ENCODE data around the gene IRX4.

Gene IRX4

DNA sequence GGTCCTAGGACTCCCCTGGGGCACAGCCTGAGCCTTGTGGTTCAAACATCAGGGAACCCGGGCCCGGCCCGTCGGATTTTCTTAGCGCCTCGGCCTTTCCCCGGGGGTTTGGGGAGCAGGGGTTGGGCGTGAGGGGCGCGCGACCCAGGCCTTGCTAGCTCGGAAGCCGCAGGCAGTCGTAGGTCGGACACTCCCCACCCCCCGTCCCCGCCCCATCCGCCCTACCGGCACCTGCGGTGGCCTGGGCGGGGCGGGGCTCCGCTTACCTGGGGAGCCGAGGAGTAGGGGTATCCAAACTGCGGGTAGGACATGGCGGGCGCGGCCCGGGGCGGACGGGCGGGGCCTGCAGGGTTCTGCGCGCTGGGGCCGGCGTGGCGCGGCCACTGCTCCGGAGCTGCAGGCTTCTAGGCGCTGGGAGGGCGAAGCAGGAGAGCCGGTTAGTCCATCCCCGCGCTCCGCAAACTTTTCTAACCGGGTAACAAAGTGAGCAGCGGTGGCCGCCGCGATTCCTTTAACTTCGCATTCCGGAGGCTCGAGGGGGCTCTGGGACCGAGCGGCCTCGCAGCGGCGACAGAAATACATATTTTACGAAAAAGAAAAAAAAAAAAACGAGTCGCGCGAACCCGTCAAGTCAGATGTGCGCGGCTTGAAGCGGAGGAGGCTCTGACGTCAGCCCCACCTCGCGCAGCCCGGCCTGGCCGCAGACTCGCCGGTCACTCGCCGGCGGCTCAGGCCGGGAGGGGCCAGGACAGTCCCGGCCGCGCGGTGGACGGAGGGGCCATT, at the start of gene IRX4:
Gene IRX4, minus strand, starts transcription at position 589 of the 783 bp plus-strand sequence. Its CDS starts 278 bp downstream, at position 311.
- DNase-seq = no peak

GRCh38 chr5:1931604-1932231, 49.0 kb upstream of the IRX4 start:
- no peak for DNase-seq

- DNase-seq = no peak
These were observed 48.3 kb upstream of the IRX4 start for GRCh38 chr5:1930880-1931603.

GRCh38 chr5:1930501-1930879, 47.8 kb upstream of the IRX4 start:
- no peak for DNase-seq

- DNase-seq = no peak
These were observed 46.6 kb upstream of the IRX4 start for GRCh38 chr5:1929108-1929991.

DNA sequence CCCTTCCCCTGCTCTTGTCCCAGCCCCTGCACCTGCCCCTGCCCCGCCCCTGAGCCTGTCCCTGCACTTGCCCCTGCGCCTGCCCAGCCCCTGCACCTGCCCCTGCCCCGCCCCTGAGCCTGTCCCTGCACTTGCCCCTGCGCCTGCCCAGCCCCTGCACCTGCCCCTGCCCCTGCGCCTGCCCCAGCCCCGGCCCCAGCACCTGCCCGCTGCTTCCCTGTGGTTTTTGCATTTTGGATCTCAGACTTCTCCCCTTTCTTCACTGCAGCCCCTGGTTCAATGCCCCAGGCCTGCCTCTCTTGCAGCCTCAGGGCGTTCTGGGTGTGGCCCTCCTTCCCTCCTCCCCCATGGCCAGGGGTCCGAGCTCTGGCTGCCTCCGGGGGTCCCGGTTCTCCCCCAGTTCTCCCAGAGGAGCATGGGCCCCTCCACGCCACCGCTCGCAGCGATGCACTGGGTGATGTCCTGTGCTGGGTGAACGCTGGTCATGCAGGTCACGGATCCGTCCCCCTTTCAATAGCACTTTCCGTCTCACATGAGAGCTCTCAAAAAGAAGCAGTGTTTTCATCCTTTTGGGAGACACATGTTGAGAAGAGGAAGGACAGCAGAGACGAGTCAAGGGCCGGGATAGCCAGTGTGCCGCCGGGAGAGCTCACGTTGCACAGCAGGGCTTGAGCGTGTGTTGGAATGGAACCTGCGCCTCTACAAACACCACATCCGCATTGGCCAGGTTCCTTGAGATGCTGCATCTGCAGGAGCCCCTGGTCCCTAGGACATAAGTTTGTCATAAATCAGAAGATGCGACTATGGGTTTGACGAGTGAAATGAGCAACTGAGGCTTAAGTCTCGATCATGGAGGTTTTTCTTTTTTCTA, 44.0 kb upstream of the IRX4 start:
- no peak for DNase-seq

DNA sequence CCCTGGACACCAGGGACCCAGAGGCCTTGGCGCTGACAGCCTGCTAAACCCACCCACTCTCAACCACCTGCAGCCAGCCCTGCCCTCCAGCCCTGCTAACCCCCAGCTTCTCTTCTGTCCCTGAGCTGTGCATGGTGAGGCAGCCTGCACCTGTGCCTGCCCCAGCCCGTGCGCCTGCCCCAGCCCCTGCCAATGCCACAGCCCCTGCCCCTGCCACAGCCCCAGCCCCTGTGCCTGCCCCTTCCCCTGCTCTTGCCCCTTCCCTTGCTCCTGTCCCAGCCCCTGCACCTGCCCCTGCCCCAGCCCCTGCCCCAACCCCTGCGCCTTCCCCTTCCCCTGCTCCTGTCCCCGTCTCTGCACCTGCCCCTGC, 43.3 kb upstream of the IRX4 start:
- no peak for DNase-seq

DNA sequence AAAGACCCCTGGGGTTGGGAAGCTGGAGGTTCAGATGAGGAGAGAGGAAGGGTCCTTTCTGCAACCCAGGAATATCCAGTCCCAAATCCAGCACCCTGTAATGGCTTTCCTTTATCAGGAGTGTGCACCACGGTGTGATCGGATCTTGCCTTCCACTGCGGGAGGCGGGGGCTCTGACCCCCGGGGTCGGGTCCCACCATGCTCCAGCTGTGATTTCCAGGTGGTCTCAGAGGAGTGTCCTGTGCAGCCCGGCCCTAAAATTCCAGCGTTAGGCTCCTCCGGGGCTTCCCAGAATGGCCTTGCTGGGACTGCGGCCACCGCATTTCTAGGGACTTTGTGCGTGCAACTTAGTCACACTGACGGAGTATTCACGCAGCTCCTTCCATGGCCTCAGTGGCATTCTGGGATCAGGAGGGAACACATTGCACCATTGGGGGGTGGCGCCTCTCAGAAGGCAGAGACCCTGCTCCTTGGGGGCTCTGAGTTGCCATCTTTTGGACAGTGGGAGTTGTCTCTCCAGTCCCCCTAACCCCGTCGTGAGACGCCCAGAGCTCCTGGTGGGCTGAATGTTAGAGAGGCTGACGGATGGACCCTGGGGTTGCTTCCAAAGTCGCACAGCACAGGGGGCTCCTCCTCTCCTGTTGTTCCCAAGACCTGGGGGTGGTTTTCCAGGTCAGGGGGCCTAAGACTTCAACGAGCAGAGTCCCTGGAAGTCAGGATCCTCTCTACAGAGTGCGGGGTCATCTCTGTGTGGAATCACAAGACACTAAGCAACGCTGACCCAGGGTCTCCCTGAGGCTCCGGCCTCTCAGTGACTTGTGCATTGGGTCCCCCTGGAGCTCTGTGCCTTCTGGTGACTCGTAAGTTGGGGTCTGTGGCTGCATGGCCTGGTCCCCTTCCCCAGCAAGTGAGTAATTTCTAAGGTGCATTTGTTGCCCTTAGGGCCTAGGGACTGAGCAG, 42.7 kb upstream of the IRX4 start:
- no peak for DNase-seq

GRCh38 chr5:1923766-1924165, 41.0 kb upstream of the IRX4 start:
- DNase-seq = no peak

DNA sequence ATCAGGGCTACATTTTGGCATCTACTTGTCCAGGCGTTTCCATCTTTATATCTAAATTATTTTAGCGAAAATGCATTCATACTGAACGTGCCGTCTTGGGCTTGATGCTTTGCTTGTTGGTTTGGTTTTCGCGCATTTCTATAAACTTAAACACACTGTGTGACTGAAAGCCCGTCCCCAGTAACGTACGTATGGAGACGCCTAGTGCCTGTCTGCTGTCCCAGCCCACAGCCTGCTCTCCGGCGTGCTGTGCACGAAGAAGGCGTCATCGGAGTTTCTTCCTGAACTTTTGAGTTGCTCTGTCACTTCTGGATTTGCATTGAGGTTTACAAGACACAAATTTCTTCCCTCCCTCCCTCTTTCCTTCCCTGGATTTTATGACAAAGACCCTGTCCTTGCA, 40.6 kb upstream of the IRX4 start:
- no peak for DNase-seq

DNA sequence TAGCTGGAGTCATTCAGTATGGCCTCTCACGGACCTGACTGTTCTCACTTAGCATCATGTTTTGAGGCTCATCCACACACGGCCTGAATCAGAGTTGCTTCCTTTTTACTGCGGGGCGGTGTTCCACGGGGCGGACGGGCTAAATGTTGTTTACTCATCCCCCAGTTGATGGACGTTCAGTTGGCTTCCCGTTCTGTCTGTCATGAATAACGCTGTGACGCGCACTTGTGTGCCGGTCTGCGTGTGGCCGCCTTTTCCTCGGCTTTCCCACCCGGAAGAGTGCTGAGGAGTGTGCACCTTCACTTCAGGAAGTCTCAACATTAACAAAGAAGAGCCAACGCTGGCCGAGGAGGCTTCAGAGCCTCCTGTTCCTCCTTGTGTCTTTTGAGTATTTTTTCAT, 39.0 kb upstream of the IRX4 start:
- DNase-seq = no peak

- no peak for DNase-seq
These were observed 37.0 kb upstream of the IRX4 start for GRCh38 chr5:1919750-1920149.

GRCh38 chr5:1919209-1919566, 36.5 kb upstream of the IRX4 start:
- DNase-seq = no peak

- DNase-seq = no peak
These were observed 35.9 kb upstream of the IRX4 start for GRCh38 chr5:1918488-1919208.

- DNase-seq = no peak
These were observed 35.2 kb upstream of the IRX4 start for GRCh38 chr5:1917830-1918487.

GRCh38 chr5:1916041-1917001, 33.6 kb upstream of the IRX4 start:
- no peak for DNase-seq

DNA sequence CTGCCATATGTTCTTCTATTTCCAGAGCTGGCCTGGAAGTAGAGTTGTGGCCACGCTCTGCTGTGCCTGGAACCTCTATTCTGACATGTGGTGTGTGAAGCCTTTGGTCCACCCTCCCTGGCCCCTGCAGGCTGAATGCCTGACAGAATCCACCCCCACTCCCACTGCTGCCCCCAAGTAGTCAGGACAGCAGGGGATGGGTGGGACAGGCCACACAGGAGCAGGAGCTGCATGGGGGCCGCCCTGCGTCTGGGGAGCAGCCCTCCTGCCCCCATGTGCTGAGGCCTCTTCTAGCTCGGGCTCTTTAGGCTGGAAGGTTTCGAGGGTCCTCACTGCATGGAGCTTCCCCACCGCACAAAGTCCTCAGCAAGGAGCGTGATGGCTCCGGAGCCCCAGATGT, 32.6 kb upstream of the IRX4 start:
- DNase-seq = no peak

DNA sequence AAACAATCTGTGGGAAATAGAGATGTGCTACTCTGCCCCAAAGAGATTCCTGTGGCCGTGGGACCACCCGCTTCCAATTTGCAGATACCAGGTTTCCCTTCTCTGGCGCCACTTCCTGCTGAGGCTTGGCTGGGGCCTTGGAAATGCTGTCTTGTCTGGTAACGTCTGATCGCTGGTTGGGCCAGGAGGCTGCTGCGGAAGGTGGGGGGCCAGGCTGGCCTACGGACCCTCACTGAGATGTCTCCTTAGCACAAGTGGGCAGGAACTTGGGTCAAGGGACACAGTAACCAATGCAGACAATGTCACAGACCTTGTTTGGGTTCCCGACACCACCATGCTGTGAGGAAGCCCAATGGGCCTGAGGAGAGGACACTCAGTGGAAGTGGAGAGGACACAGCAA, 31.7 kb upstream of the IRX4 start:
- no peak for DNase-seq
